Measurements from ENCODE around the gene ZNF397.

- TF ChIP-seq EZH2phosphoT487 (conservative IDR thresholded peaks at IDR 0.05; ENCODE audit: low read length) (no peak), CTCF (IDR thresholded peaks at IDR 0.05; ENCODE audit: insufficient read depth, low read length, poor library complexity, severe bottlenecking) (no peak)
These were observed 3.8 kb downstream of the ZNF397 start for GRCh38 chr18:35244671-35245070.
